Astrocyte (in vitro differentiated cells and primary cell): ENCODE measurements around the gene CIDEC. TPM values are rescaled to one million over a fixed set of nuclear protein-coding genes. Genes with fewer than 3 reads are reported as not detected.
"Not testable (repeated sequence)": the region's sequence is repeated elsewhere in the genome, so short reads cannot be mapped to it uniquely, and the experiment has no call there.

ENCODE experiments used
- DNase-seq: peaks from one replicate; pipeline ENCODE4 v3.0.0-alpha.2; 2010; ENCODE audit warnings: low read depth
- FAIRE-seq: peaks from 2 replicates; lab custom pipeline; 2011; peaks lifted over from hg19 to GRCh38; lab: Jason Lieb, UNC
- H2AFZ ChIP-seq: 2 replicates; pipeline ENCODE4 v1.6.0; 2012; ENCODE audit warnings: low read depth, low read length, inconsistent platforms
- H3K27ac ChIP-seq: 2 replicates; pipeline ENCODE4 v1.5.1; 2011; ENCODE audit warnings: low read depth, low read length, inconsistent platforms
- H3K27me3 ChIP-seq: 2 replicates; pipeline ENCODE4 v1.6.0; 2011; ENCODE audit warnings: low read length, inconsistent platforms; ENCODE audit not compliant: insufficient read depth
- H3K36me3 ChIP-seq: 2 replicates; pipeline ENCODE4 v1.5.1; 2011; ENCODE audit warnings: low read length, inconsistent platforms; ENCODE audit not compliant: insufficient read depth
- H3K4me1 ChIP-seq: 2 replicates; pipeline ENCODE4 v1.5.1; 2011; ENCODE audit warnings: low read length, inconsistent platforms; ENCODE audit not compliant: insufficient read depth
- H3K4me2 ChIP-seq: 2 replicates; pipeline ENCODE4 v1.6.0; 2012; ENCODE audit warnings: low read length, inconsistent platforms
- H3K4me3 ChIP-seq: 2 replicates; pipeline ENCODE4 v1.5.1; 2011; ENCODE audit warnings: low read depth, mild to moderate bottlenecking, low read length, inconsistent platforms; ENCODE audit not compliant: insufficient read depth
- H3K79me2 ChIP-seq: 2 replicates; pipeline ENCODE4 v1.6.0; 2012; ENCODE audit warnings: mild to moderate bottlenecking, low read length, inconsistent platforms; ENCODE audit not compliant: insufficient read depth
- H3K9ac ChIP-seq: 2 replicates; pipeline ENCODE4 v1.6.0; 2012; ENCODE audit warnings: mild to moderate bottlenecking, low read length, inconsistent platforms
- H3K9me3 ChIP-seq: 2 replicates; pipeline ENCODE4 v1.5.1; 2012; ENCODE audit warnings: low read depth, mild to moderate bottlenecking, low read length, inconsistent platforms; ENCODE audit not compliant: insufficient read depth
- H4K20me1 ChIP-seq: 2 replicates; pipeline ENCODE4 v1.6.0; 2012; ENCODE audit warnings: low read length, inconsistent platforms; ENCODE audit not compliant: insufficient read depth
- H3K27ac Mint-ChIP-seq: one replicate; pipeline ENCODE4 v1.8.0; 2021; ENCODE audit warnings: mild to moderate bottlenecking, mixed read lengths; ENCODE audit not compliant: unreplicated experiment
- H3K27me3 Mint-ChIP-seq: one replicate; pipeline ENCODE4 v1.8.0; 2021; ENCODE audit warnings: low read depth, mixed read lengths; ENCODE audit not compliant: unreplicated experiment
- H3K36me3 Mint-ChIP-seq: one replicate; pipeline ENCODE4 v1.8.0; 2021; ENCODE audit warnings: low read depth, mixed read lengths; ENCODE audit not compliant: unreplicated experiment
- H3K4me1 Mint-ChIP-seq: one replicate; pipeline ENCODE4 v1.8.0; 2021; ENCODE audit warnings: low read depth, mixed read lengths; ENCODE audit not compliant: unreplicated experiment
- H3K4me3 Mint-ChIP-seq: one replicate; pipeline ENCODE4 v1.8.0; 2021; ENCODE audit warnings: mild to moderate bottlenecking, moderate library complexity, mixed read lengths; ENCODE audit not compliant: unreplicated experiment
- H3K9me3 Mint-ChIP-seq: one replicate; pipeline ENCODE4 v1.8.0; 2021; ENCODE audit warnings: mild to moderate bottlenecking, mixed read lengths; ENCODE audit not compliant: unreplicated experiment
- CTCF ChIP-seq: IDR thresholded peaks from 2 replicates; pipeline ENCODE4 v1.5.1; 2011; ENCODE audit warnings: low read depth, mild to moderate bottlenecking, inconsistent platforms, low read length, moderate library complexity; ENCODE audit not compliant: insufficient read depth
- EZH2 ChIP-seq: IDR thresholded peaks from 2 replicates; pipeline ENCODE4 v1.6.1; 2012; ENCODE audit warnings: mild to moderate bottlenecking, low read length, inconsistent platforms; ENCODE audit not compliant: insufficient read depth
- total RNA-seq: library from RNA; stranded (reverse); gene quantifications from 2 replicates; pipeline ENCODE4 v1.2.1, GENCODE V29; 2021

The CIDEC gene
- total RNA-seq, 1 donor from 2014 or later = not detected

GRCh38 chr3:9855594-9855993, 24.5 kb downstream of the CIDEC start:
- Histone ChIP-seq H3K79me2 (no peaks in the 10 kb centered on the region), H2AFZ (no peak overlapping the region), H4K20me1 (no peaks in the 10 kb centered on the region), H3K27ac (no peak overlapping the region), H3K36me3 (no peaks in the 10 kb centered on the region), H3K4me3 (no peak overlapping the region), H3K9ac (no peak overlapping the region), H3K9me3 (no peaks in the 10 kb centered on the region), H3K4me1 (no peaks in the 10 kb centered on the region), H3K4me2 (no peak overlapping the region), H3K27me3 (peaks cover 17% of the 10 kb centered on the region)
- H3K27ac Mint-ChIP-seq = no peak overlapping the region
- H3K4me1 Mint-ChIP-seq = no peaks in the 10 kb centered on the region
- peaks cover 11% of the 10 kb centered on the region for H3K27me3 Mint-ChIP-seq
- no peak overlapping the region for H3K4me3 Mint-ChIP-seq
- FAIRE-seq (no peak), DNase-seq (no peak)
- TF ChIP-seq CTCF (no peak), EZH2 (no peak)
- no peaks in the 10 kb centered on the region for H3K9me3 Mint-ChIP-seq
- H3K36me3 Mint-ChIP-seq = no peaks in the 10 kb centered on the region

GRCh38 chr3:9854291-9854940, 25.6 kb downstream of the CIDEC start:
- H3K27ac ChIP-seq, H2AFZ ChIP-seq, H3K36me3 Mint-ChIP-seq, H3K4me1 Mint-ChIP-seq, FAIRE-seq, DNase-seq, H3K9ac ChIP-seq, H3K4me3 ChIP-seq, H4K20me1 ChIP-seq, H3K4me2 ChIP-seq, H3K9me3 ChIP-seq, H3K36me3 ChIP-seq, H3K4me1 ChIP-seq, H3K79me2 ChIP-seq, H3K4me3 Mint-ChIP-seq, H3K27ac Mint-ChIP-seq, H3K9me3 Mint-ChIP-seq: not testable (repeated sequence)
- H3K27me3 ChIP-seq = peaks cover 17% of the 10 kb centered on the region
- peaks cover 11% of the 10 kb centered on the region for H3K27me3 Mint-ChIP-seq

GRCh38 chr3:9852528-9852927, 27.5 kb downstream of the CIDEC start:
- Mint-ChIP-seq H3K4me1 (no peaks in the 10 kb centered on the region), H3K4me3 (no peak overlapping the region), H3K9me3 (no peaks in the 10 kb centered on the region), H3K27ac (no peak overlapping the region), H3K36me3 (no peaks in the 10 kb centered on the region), H3K27me3 (peaks cover 8% of the 10 kb centered on the region)
- H3K27ac ChIP-seq = no peak overlapping the region
- no peaks in the 10 kb centered on the region for H3K79me2 ChIP-seq
- no peak for DNase-seq
- H3K4me3 ChIP-seq = no peak overlapping the region
- H3K9ac ChIP-seq = no peak overlapping the region
- FAIRE-seq = no peak
- peaks cover 17% of the 10 kb centered on the region for H3K27me3 ChIP-seq
- H3K4me1 ChIP-seq = no peaks in the 10 kb centered on the region
- H3K36me3 ChIP-seq = no peaks in the 10 kb centered on the region
- H4K20me1 ChIP-seq = no peaks in the 10 kb centered on the region
- no peak overlapping the region for H3K4me2 ChIP-seq
- H2AFZ ChIP-seq = no peak overlapping the region
- TF ChIP-seq EZH2 = no peak
- TF ChIP-seq CTCF = no peak
- no peaks in the 10 kb centered on the region for H3K9me3 ChIP-seq

GRCh38 chr3:9851926-9852325, 28.1 kb downstream of the CIDEC start:
- not testable (repeated sequence) for FAIRE-seq, H3K4me3 Mint-ChIP-seq, H3K27me3 Mint-ChIP-seq

GRCh38 chr3:9851383-9851782, 28.7 kb downstream of the CIDEC start:
- H3K4me2 ChIP-seq, H3K9me3 Mint-ChIP-seq, H3K4me1 Mint-ChIP-seq, H3K36me3 ChIP-seq, H3K27me3 Mint-ChIP-seq, H3K9ac ChIP-seq, FAIRE-seq, H3K27ac Mint-ChIP-seq, H3K9me3 ChIP-seq, H3K4me1 ChIP-seq, H3K79me2 ChIP-seq, H3K4me3 ChIP-seq, H3K27ac ChIP-seq, H3K36me3 Mint-ChIP-seq, DNase-seq, H3K4me3 Mint-ChIP-seq, H2AFZ ChIP-seq, H4K20me1 ChIP-seq: not testable (repeated sequence)
- H3K27me3 ChIP-seq = peaks cover 17% of the 10 kb centered on the region

More at GRCh38 chr3:9851926-9852325, 28.1 kb downstream of the CIDEC start:
- not testable (repeated sequence) for H3K79me2 ChIP-seq, H3K9me3 ChIP-seq, H2AFZ ChIP-seq, H3K36me3 ChIP-seq, H3K4me1 ChIP-seq, H3K4me3 ChIP-seq, H3K27ac ChIP-seq, DNase-seq, H3K9ac ChIP-seq, H3K27ac Mint-ChIP-seq, H4K20me1 ChIP-seq, H3K9me3 Mint-ChIP-seq, H3K4me1 Mint-ChIP-seq, H3K36me3 Mint-ChIP-seq, H3K4me2 ChIP-seq
- H3K27me3 ChIP-seq = peaks cover 17% of the 10 kb centered on the region
